ENCODE data around the gene INPP1. TPM values are rescaled to one million over a fixed set of nuclear protein-coding genes. Genes with fewer than 3 reads are reported as not detected.
A peak's percentile ranks its signal among the peaks of the same experiment; 100 is the strongest.

INPP1 gene
- total RNA-seq, 1 experiment from 2014 or later, result 27.5 TPM

DNA sequence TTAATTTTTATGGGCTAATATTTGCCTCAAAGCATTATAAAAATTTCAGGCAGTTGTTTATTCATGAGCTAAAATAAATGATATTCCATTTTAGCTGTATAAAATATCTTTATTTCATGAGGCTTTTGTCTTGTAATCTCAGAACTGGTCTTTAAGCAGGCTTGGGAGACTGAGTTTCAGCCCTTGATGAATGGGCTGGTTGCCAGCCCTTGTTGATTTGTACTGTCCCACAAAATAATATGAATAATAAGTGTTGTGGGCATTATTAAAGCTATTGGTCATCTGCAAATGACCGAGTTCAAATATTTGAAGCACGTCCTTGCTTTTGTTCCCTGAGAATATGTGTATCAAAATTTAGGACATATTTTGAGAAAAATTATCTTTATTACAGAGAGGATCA lies 18.2 kb downstream of the INPP1 start:
- no peak for DNase-seq (ENCODE audit: low spot score)

GRCh38 chr2:190362894-190363293 lies 19.5 kb downstream of the INPP1 start:
- no peak for DNase-seq (ENCODE audit: low spot score)

GRCh38 chr2:190365499-190366204 lies 22.3 kb downstream of the INPP1 start:
- DNase-seq (ENCODE audit: low spot score), result no peak

DNA sequence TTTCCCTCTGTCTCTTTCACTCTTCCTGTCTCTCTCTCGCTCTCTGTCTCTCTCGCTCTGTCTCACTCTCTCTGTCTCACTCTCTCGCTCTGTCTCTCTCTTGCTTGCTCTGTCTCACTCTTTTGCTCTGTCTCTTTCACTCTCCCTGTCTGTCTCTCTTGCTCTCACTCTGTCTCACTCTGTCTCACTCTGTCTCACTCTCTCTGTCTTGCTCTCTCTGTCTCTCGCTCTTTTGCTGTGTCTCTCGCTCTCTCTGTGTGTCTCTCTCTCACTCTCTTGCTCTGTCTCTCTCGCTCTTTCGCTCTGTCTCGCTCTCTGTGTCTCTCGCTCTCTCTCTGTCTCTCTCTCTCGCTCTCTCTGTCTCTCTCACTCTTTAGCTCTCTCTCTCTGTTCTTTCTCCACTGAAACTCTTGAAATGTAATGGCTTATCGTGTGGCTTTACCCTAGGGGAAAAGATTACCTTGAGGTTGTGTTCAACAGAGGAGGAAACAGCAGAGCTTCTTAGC lies 22.9 kb downstream of the INPP1 start:
- DNase-seq (ENCODE audit: low spot score), result no peak

DNA sequence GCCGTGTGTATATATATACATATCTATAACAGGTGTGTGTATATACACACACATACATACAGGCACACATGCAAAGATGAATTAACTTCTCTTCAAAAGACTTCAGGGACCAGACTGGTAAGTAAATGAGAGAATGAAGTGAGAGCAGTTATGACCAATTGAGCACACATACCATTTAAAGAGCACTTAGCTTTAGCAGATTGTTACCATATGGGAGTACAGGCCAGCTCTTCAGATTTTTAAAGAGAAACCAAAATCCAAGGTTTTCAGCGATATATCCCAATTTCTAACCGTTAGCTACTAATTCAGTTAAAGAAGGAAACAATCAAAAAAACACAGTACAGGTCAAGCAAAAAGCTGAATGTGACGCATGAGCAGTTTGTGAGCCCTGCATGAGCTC lies 23.7 kb downstream of the INPP1 start:
- no peak for DNase-seq (ENCODE audit: low spot score)

DNA sequence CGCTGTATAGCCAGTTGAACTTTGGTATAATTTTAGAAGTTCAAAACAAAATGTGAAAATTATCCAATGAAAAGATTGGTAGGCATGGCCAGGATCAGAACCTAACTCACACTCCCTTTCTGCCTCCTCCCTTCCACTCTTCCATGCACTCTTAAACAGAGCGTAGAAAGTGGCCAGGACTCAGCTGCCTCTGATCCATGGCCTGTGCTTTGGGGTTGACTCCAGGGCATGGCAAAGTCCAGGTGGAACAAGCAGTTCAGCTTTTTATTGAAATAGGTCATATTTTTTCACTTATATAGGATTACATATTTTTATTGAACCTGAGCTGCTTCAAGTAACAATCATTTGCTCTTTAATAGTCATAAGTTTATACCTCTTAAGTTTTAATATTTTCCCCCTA lies 26.2 kb downstream of the INPP1 start:
- no peak for DNase-seq (ENCODE audit: low spot score)

DNA sequence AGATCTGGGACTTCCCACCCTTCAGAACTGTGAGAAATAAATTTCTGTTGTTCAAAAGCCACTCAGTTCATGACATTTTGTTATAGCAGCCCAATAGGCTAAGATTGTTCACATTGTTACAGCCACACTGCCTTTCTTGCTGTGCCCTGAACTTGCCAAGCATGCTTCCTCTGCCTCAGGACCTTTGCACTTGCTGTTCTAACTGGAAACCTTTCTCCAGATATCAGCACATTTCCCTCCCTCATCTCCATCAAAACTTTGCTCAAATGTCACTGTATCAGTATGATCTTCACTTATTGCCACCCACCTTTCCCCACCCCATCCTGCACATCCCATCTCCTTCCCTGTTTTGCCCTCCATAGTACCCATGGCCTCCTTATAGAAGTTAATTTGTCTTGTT lies 32.7 kb downstream of the INPP1 start:
- DNase-seq (ENCODE audit: low spot score), result no peak

GRCh38 chr2:190376591-190377245 lies 33.3 kb downstream of the INPP1 start:
- DNase-seq (ENCODE audit: low spot score), result peak; percentile 15

DNA sequence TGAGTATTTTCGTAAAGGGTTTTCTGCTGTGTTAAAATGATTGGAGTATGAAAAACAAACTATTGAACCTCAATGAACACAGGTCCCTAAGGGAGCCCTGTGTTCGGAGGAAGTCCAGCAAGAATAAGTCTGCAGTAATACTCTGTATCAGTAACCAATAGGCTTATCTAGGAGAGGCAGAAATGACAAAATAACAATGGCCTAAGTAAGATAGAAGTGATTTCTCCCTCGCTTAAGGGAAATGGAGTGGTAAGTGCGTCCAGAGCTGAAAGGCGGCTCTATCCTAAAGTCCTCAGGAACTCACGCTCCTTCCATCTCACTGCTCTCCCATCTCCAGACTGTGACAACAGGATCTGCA lies 35.5 kb downstream of the INPP1 start:
- no peak for DNase-seq (ENCODE audit: low spot score)

DNA sequence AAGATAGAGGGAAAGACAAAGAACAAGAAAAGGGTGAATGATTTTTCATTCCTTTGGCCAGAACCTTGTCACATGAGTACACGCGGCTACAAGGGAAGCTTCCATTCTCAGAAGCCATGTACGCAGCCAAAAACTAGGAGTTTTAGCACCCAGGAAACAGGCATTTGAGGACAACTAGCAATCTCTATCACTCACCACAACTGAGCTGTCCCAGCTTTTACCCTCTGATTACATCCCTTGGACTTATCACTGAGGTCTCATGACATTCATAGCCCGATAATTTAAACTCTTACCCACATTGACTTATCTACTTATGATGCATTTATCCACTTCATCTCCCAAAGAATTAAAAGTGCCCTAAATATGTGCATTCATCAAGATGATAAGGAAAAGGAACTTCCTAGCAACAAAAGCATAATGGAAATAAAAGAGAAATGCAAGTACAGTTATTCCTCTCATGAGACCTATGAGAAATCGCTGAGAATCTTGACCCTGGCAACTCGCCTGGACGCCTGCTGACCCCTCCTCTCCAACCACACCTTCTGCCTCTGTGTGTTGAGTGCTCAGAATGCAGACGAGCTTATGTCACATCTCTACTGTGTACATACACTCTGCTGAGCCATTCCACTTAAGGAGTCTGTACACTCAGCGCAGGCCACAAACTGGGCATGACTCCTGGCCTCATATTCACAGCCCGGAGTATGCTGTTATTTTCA lies 36.0 kb downstream of the INPP1 start:
- no peak for DNase-seq (ENCODE audit: low spot score)

- DNase-seq (ENCODE audit: low spot score), result no peak
These were observed 37.6 kb downstream of the INPP1 start for GRCh38 chr2:190380962-190381412.

DNA sequence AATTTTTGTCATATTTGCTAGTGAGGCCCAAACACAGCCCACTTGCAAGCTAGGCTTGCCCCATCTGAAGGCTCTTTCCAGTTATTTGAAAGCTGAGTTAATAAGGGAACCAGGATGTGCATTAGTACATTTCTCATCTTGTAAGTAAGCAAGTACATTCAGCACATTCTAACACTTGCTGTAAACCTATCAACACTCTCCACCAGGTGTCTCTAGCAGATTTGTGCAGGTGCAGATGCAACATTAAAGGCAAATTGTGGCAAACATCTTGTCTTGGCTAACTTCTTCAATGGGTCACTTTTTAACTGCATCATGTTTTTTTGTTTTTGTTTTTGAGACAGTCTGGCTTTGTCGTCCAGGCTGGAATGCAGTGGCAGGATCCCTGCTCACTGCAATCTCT lies 39.5 kb downstream of the INPP1 start:
- peak; percentile 74 for DNase-seq (ENCODE audit: low spot score)

- no peak for DNase-seq (ENCODE audit: low spot score)
These were observed 44.0 kb downstream of the INPP1 start for GRCh38 chr2:190387422-190387821.

DNA sequence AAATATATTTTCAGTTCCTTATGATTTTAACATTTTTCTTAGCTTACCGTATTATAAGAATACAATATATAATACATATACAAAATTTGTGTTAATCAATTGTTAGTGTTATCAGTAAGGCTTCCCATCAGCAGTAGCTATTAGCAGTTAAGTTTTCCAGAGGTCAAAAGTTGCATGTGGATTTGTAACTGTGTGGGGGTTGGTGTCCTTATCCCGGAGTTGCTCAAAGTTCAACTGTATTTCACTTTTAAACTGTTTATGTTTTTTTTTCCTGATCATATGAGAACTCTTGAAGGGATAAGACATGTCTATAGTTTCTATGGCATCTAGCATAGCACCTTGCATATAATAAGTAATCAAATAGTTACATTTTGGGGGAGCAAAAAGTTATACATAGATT lies 52.9 kb downstream of the INPP1 start:
- no peak for DNase-seq (ENCODE audit: low spot score)

DNA sequence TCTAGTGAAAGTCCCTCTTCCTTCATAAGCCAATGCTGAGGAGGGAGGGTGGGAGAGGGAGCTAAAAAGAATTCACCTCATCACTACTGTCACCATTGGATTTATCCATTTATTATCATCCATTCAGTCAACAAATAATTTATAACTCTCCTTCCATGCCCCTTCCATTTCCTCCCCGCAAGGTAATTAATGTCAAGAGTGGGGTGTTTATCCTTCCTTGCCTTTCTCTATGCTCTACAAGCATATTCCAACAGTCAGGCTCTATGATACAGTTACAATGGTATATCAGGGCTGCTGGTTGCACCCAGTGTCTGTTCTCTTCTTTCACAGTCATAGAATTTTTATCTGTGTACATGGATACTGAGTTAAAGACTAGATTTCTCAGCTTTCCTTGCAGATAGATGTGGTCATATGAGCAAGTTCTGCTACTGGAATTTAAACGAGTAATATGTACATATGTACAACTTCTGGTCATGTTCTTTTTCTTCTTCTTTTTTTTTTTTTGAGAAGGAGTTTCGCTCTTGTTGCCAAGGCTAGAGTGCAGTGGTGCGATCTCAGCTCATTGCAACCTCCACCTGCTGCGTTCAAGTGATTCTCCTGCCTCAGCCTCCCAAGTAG lies 59.7 kb downstream of the INPP1 start:
- no peak for DNase-seq (ENCODE audit: low spot score)

- DNase-seq (ENCODE audit: low spot score), result peak; percentile 60
These were observed 61.1 kb downstream of the INPP1 start for GRCh38 chr2:190404487-190404886.

- no peak for DNase-seq (ENCODE audit: low spot score)
These were observed 61.7 kb downstream of the INPP1 start for GRCh38 chr2:190405070-190405469.

DNA sequence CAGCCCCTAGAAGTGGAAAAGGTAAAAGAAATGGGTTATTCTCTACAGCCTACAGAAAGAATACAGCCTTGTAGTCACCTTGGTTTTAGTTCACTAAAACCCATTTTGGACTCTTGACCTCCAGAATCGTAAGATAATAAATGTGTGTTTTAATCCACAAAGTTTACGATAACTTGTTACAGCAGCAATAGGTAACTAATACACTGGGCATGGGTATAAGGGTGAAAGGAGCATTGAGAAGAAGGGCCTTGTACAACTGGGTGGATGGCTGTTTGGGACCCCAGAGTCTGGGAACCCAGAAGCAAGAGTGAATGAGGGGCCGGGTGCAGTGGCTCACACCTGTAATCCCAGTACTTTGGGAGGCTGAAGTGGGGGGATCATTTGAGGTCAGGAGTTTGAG lies 62.6 kb downstream of the INPP1 start:
- no peak for DNase-seq (ENCODE audit: low spot score)

DNA sequence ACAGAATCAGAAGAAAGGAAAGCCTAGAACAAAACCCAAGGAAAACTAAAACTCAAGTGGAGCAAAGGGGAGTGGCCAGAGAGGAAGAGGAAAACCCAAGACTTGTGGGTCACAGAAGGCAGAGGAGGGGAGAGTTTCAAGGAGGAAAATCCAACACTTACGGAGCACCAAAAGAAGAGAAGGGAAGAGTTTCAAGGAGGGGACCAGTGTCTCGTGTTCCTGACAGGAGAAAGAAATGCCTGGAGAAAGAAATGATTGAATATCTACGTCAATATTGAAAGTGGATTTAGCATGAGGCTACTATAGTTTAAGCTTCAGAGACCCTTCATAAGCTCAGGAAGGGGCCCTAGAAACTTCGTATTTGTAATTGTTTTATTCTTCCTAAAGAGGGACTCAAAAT lies 63.4 kb downstream of the INPP1 start:
- DNase-seq (ENCODE audit: low spot score), result no peak

DNA sequence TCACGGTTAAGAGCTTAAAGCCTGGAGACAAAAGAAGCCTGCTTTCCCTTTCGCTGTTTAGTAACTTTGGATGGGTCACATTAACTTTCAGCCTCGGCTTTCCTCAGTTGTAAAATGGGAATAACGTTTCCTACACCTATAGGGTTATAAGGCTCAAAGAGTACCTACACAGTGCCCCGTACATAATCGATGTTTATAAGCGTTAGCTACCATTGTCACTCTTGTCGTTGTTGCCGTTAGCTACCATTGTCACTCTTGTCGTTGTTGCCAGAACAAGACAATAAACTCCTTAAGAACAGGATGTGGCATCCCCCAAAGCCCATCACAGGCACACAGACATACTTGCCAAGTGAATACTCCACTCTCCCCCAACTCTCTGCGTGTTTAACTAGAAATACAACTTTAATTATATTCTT lies 63.9 kb downstream of the INPP1 start:
- peak; percentile 64 for DNase-seq (ENCODE audit: low spot score)

- peak; percentile 68 for DNase-seq (ENCODE audit: low spot score)
These were observed 64.5 kb downstream of the INPP1 start, which contains the start of gene MFSD6 for GRCh38 chr2:190407662-190408537. TSS of gene MFSD6 (plus strand) at chr2:190408355. CDS start at chr2:190436030, 27,675 bp downstream.

Data from HT-29 (cell line).